WTC11 (cell line): Measurements from ENCODE around the gene PERP. TPM values are rescaled to one million over a fixed set of nuclear protein-coding genes. Genes with fewer than 3 reads are reported as not detected.

Experiments used
- ATAC-seq: fragments of 200-7000 bp; cut with Tn5 transposase; 2 replicates; pipeline ENCODE4 v1.10.0; 2021; ENCODE audit warnings: mild to moderate bottlenecking, moderate library complexity
- CTCF ChIA-PET: fragments of 300-600 bp; sonication (Branson Sonifier 250); formaldehyde crosslinking; loops from one replicate; lab custom pipeline; 2021; ENCODE audit warnings: antibody characterized with exemption; lab: Charles Lee
- POLR2A ChIA-PET: fragments of 350-600 bp; sonication (Branson Sonifier 250); formaldehyde crosslinking; loops from one replicate; lab custom pipeline; 2021; ENCODE audit warnings: antibody characterized with exemption; lab: Charles Lee
- DNase-seq: peaks from one replicate; pipeline ENCODE4 v3.0.0; 2021; ENCODE audit warnings: low spot score
- H3K27ac Mint-ChIP-seq: 2 replicates; pipeline ENCODE4 v1.8.0; 2021; ENCODE audit warnings: mixed read lengths
- H3K27me3 Mint-ChIP-seq: 2 replicates; pipeline ENCODE4 v1.8.0; 2021; ENCODE audit warnings: low read depth, mild to moderate bottlenecking, moderate library complexity, mixed read lengths
- H3K36me3 Mint-ChIP-seq: 2 replicates; pipeline ENCODE4 v1.8.0; 2021; ENCODE audit warnings: mixed read lengths
- H3K4me1 Mint-ChIP-seq: 2 replicates; pipeline ENCODE4 v1.8.0; 2022; ENCODE audit warnings: mixed read lengths
- H3K4me3 Mint-ChIP-seq: 2 replicates; pipeline ENCODE4 v1.8.0; 2021; ENCODE audit warnings: mild to moderate bottlenecking, moderate library complexity, mixed read lengths
- H3K9me3 Mint-ChIP-seq: 2 replicates; pipeline ENCODE4 v1.8.0; 2021; ENCODE audit warnings: mixed read lengths
- AFF4 ChIP-seq: sonication (generic); formaldehyde crosslinking; IDR thresholded peaks from 2 replicates; pipeline ENCODE4 v1.8.1; 2023; ENCODE audit warnings: mild to moderate bottlenecking, missing genetic modification reagents, borderline replicate concordance
- ATF6 ChIP-seq: sonication (generic); formaldehyde crosslinking; IDR thresholded peaks from 2 replicates; pipeline ENCODE4 v1.8.1; 2023; ENCODE audit warnings: mild to moderate bottlenecking, missing genetic modification reagents
- CREM ChIP-seq: sonication (generic); formaldehyde crosslinking; IDR thresholded peaks from 2 replicates; pipeline ENCODE4 v1.8.1; 2022; ENCODE audit warnings: mild to moderate bottlenecking, missing genetic modification reagents, moderate library complexity
- EMX1 ChIP-seq: fragments of 250-450 bp; sonication (Bioruptor Pico); IDR thresholded peaks from 2 replicates; pipeline ENCODE4 v1.8.0; 2021; ENCODE audit warnings: mild to moderate bottlenecking
- ESRRA ChIP-seq: sonication (generic); formaldehyde crosslinking; IDR thresholded peaks from 2 replicates; pipeline ENCODE4 v1.8.1; 2022; ENCODE audit warnings: mild to moderate bottlenecking, missing genetic modification reagents, borderline replicate concordance
- ETV6 ChIP-seq: sonication (generic); formaldehyde crosslinking; IDR thresholded peaks from 2 replicates; pipeline ENCODE4 v1.8.1; 2022; ENCODE audit warnings: mild to moderate bottlenecking, missing genetic modification reagents
- GABPB1 ChIP-seq: sonication (generic); formaldehyde crosslinking; IDR thresholded peaks from 2 replicates; pipeline ENCODE4 v1.8.1; 2023; ENCODE audit warnings: mild to moderate bottlenecking, missing genetic modification reagents
- HMGA2 ChIP-seq: fragments of 250-450 bp; sonication (Bioruptor Pico); IDR thresholded peaks from 2 replicates; pipeline ENCODE4 v1.4.0; 2021; ENCODE audit warnings: mild to moderate bottlenecking, moderate library complexity
- IRF2 ChIP-seq: sonication (generic); formaldehyde crosslinking; IDR thresholded peaks from 2 replicates; pipeline ENCODE4 v1.8.0; 2022; ENCODE audit warnings: low read depth, missing genetic modification reagents, borderline replicate concordance
- JUN ChIP-seq: sonication (generic); formaldehyde crosslinking; IDR thresholded peaks from 2 replicates; pipeline ENCODE4 v1.8.0; 2023; ENCODE audit warnings: mild to moderate bottlenecking, missing genetic modification reagents
- KAT7 ChIP-seq: sonication (generic); formaldehyde crosslinking; IDR thresholded peaks from 2 replicates; pipeline ENCODE4 v1.8.1; 2023; ENCODE audit warnings: missing genetic modification reagents, mild to moderate bottlenecking, borderline replicate concordance
- NFE2L1 ChIP-seq: sonication (generic); formaldehyde crosslinking; IDR thresholded peaks from 2 replicates; pipeline ENCODE4 v1.8.1; 2023; ENCODE audit warnings: missing genetic modification reagents
- NR1H2 ChIP-seq: sonication (generic); formaldehyde crosslinking; IDR thresholded peaks from 2 replicates; pipeline ENCODE4 v1.9.0; 2021; ENCODE audit warnings: mild to moderate bottlenecking, moderate library complexity, missing genetic modification reagents
- NR3C1 ChIP-seq: sonication (generic); formaldehyde crosslinking; conservative IDR thresholded peaks from 2 replicates; pipeline ENCODE4 v1.8.1; 2023; ENCODE audit warnings: low read depth, mild to moderate bottlenecking, missing genetic modification reagents
- RORB ChIP-seq: fragments of 250-450 bp; sonication (Bioruptor Pico); IDR thresholded peaks from 2 replicates; pipeline ENCODE4 v1.9.0; 2021; ENCODE audit warnings: mild to moderate bottlenecking
- SMAD3 ChIP-seq: sonication (generic); formaldehyde crosslinking; IDR thresholded peaks from 2 replicates; pipeline ENCODE4 v1.8.0; 2022; ENCODE audit warnings: missing genetic modification reagents, mild to moderate bottlenecking, borderline replicate concordance
- TCF7 ChIP-seq: sonication (generic); formaldehyde crosslinking; IDR thresholded peaks from 2 replicates; pipeline ENCODE4 v1.8.0; 2022; ENCODE audit warnings: mild to moderate bottlenecking, low read depth, missing genetic modification reagents, moderate library complexity
- ZNF219 ChIP-seq: sonication (generic); formaldehyde crosslinking; IDR thresholded peaks from 2 replicates; pipeline ENCODE4 v1.8.0; 2023; ENCODE audit warnings: missing genetic modification reagents, mild to moderate bottlenecking, borderline replicate concordance
- ZNF281 ChIP-seq: sonication (generic); formaldehyde crosslinking; IDR thresholded peaks from 2 replicates; pipeline ENCODE4 v1.8.0; 2023; ENCODE audit warnings: mild to moderate bottlenecking, missing genetic modification reagents
- ZNF671 ChIP-seq: fragments of 250-450 bp; sonication (Bioruptor Pico); IDR thresholded peaks from 2 replicates; pipeline ENCODE4 v1.8.0; 2021; ENCODE audit warnings: mild to moderate bottlenecking
- total RNA-seq: library from RNA; stranded (reverse); gene quantifications from 3 replicates; pipeline ENCODE4 v1.2.3, GENCODE V29; 2021
- TF ChIP-seq, protein P1 (sequence below): fragments of 200-600 bp; IDR thresholded peaks from 2 replicates; pipeline ENCODE4 v1.8.0; 2022; ENCODE audit warnings: antibody characterized with exemption
- TF ChIP-seq, protein P2 (sequence below): sonication (generic); formaldehyde crosslinking; IDR thresholded peaks from 2 replicates; pipeline ENCODE4 v1.8.1; 2023; ENCODE audit warnings: mild to moderate bottlenecking, moderate library complexity, missing genetic modification reagents

The PERP gene
- total RNA-seq, 1 experiment from 2014 or later: 26.9 TPM

DNA sequence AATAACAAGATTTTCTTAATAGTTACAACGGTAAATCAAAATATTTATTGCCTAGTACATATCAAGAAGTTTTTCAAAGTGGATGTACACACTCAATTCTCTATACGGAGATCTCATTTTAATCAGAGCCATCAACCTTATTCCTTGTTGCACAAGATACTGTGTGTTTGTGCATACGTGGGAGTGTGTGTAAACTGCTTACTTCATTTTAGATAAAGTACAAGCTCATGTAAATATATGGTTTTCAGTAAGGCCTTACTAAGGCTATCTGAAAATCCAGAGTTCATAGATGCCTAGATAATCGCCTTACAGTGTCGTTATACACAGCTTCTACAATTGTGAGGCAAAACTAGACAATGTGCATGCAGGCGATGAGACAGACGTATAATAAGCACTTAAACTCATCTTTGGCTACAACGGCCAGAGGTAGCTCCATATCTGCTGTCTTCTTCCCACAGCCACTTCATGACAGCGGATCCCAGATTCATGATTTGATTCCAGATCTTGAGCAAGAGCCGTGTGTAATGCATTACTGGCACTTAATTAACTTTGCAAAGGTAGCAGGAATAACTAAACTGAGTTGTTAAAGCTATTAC is 2.5 kb downstream of the PERP start:
- no peak for TF ChIP-seq ATF6 (CRISPR knock-in tag)
- TF ChIP-seq AFF4 (CRISPR knock-in tag): no peak
- TF ChIP-seq NR3C1: no peak
- TF ChIP-seq ZNF281: no peak
- no peak for TF ChIP-seq IRF2
- no peak for TF ChIP-seq ETV6 (CRISPR knock-in tag)
- no peak for TF ChIP-seq NR1H2 (CRISPR knock-in tag)
- TF ChIP-seq, protein P1, sequence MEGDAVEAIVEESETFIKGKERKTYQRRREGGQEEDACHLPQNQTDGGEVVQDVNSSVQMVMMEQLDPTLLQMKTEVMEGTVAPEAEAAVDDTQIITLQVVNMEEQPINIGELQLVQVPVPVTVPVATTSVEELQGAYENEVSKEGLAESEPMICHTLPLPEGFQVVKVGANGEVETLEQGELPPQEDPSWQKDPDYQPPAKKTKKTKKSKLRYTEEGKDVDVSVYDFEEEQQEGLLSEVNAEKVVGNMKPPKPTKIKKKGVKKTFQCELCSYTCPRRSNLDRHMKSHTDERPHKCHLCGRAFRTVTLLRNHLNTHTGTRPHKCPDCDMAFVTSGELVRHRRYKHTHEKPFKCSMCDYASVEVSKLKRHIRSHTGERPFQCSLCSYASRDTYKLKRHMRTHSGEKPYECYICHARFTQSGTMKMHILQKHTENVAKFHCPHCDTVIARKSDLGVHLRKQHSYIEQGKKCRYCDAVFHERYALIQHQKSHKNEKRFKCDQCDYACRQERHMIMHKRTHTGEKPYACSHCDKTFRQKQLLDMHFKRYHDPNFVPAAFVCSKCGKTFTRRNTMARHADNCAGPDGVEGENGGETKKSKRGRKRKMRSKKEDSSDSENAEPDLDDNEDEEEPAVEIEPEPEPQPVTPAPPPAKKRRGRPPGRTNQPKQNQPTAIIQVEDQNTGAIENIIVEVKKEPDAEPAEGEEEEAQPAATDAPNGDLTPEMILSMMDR: no peak
- TF ChIP-seq HMGA2: no peak
- no peak for TF ChIP-seq JUN (CRISPR knock-in tag)
- no peak for TF ChIP-seq ZNF671
- TF ChIP-seq RORB (CRISPR knock-in tag): no peak
- TF ChIP-seq ZNF219: no peak
- no peak for TF ChIP-seq ESRRA (CRISPR knock-in tag)
- TF ChIP-seq, all 79 proteins: peak for 0
- Mint-ChIP-seq H3K27ac (no peak overlapping the region), H3K27me3 (peaks cover 6% of the 10 kb centered on the region), H3K4me1 (peaks cover 25% of the 10 kb centered on the region), H3K9me3 (no peaks in the 10 kb centered on the region), H3K4me3 (peak overlapping the region; percentile 29; the same call in 1 of the 2 replicates), H3K36me3 (no peaks in the 10 kb centered on the region; the same call in 1 of the 2 replicates)
- DNase-seq: no peak
- ATAC-seq: no peak
- ChIA-PET CTCF (interaction anchor here (1.0 to 3.0 kb wide), 7 partner anchors 10 to 400 kb away, joined by 3 to 30 read pairs (median 4); no protein-coding TSS in a partner anchor), POLR2A (no interaction called here)

GRCh38 chr6:138103871-138104270 is 3.3 kb downstream of the PERP start:
- POLR2A ChIA-PET: no interaction called here
- no peak for TF ChIP-seq ETV6 (CRISPR knock-in tag)
- no peak for TF ChIP-seq NFE2L1 (CRISPR knock-in tag)
- TF ChIP-seq, protein P2, sequence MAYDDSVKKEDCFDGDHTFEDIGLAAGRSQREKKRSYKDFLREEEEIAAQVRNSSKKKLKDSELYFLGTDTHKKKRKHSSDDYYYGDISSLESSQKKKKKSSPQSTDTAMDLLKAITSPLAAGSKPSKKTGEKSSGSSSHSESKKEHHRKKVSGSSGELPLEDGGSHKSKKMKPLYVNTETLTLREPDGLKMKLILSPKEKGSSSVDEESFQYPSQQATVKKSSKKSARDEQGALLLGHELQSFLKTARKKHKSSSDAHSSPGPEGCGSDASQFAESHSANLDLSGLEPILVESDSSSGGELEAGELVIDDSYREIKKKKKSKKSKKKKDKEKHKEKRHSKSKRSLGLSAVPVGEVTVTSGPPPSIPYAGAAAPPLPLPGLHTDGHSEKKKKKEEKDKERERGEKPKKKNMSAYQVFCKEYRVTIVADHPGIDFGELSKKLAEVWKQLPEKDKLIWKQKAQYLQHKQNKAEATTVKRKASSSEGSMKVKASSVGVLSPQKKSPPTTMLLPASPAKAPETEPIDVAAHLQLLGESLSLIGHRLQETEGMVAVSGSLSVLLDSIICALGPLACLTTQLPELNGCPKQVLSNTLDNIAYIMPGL (CRISPR knock-in tag): no peak
- no peak for TF ChIP-seq GABPB1 (CRISPR knock-in tag)
- no peak for TF ChIP-seq ZNF671
- TF ChIP-seq EMX1: no peak
- TF ChIP-seq CREM: no peak
- TF ChIP-seq KAT7 (CRISPR knock-in tag): no peak
- no peak for TF ChIP-seq SMAD3
- no peak for TF ChIP-seq HMGA2
- TF ChIP-seq TCF7: no peak
- TF ChIP-seq, protein P1: no peak
- DNase-seq (no peak), ATAC-seq (no peak)
- CTCF ChIA-PET: interaction anchor here (2.9 kb wide), 1 partner anchor 97 kb away, joined by 30 read pairs; no protein-coding TSS in a partner anchor
- H3K9me3 Mint-ChIP-seq: peaks cover 2% of the 10 kb centered on the region
- H3K4me3 Mint-ChIP-seq: no peak overlapping the region
- peaks cover 6% of the 10 kb centered on the region for H3K27me3 Mint-ChIP-seq
- H3K27ac Mint-ChIP-seq: no peak overlapping the region; the same call in 1 of the 2 replicates
- peaks cover 3% of the 10 kb centered on the region for H3K36me3 Mint-ChIP-seq
- H3K4me1 Mint-ChIP-seq: peaks cover 25% of the 10 kb centered on the region
